ENCODE results near the gene CCDC88C. TPM values are rescaled to one million over a fixed set of nuclear protein-coding genes. Genes with fewer than 3 reads are reported as not detected.

Gene CCDC88C
- total RNA-seq, 1 donor from 2014 or later = 8.2 TPM

GRCh38 chr14:91311284-91311662, 106.3 kb downstream of the CCDC88C start:
- DNase-seq (ENCODE audit: low read depth) = no peak

GRCh38 chr14:91310606-91311283, 106.9 kb downstream of the CCDC88C start:
- no peak for DNase-seq (ENCODE audit: low read depth)

GRCh38 chr14:91309756-91310280, 107.8 kb downstream of the CCDC88C start:
- no peak for DNase-seq (ENCODE audit: low read depth)

- DNase-seq (ENCODE audit: low read depth) = no peak
These were observed 109.3 kb downstream of the CCDC88C start for GRCh38 chr14:91308337-91308736.

GRCh38 chr14:91307652-91308051, 110.0 kb downstream of the CCDC88C start:
- DNase-seq (ENCODE audit: low read depth) = no peak

- DNase-seq (ENCODE audit: low read depth) = no peak
These were observed 110.6 kb downstream of the CCDC88C start for GRCh38 chr14:91307046-91307445.

- no peak for DNase-seq (ENCODE audit: low read depth)
These were observed 111.1 kb downstream of the CCDC88C start for GRCh38 chr14:91306547-91306946.

- no peak for DNase-seq (ENCODE audit: low read depth)
These were observed 111.8 kb downstream of the CCDC88C start for GRCh38 chr14:91305650-91306431.

- no peak for DNase-seq (ENCODE audit: low read depth)
These were observed 113.7 kb downstream of the CCDC88C start for GRCh38 chr14:91303924-91304229.

GRCh38 chr14:91303091-91303923, 114.3 kb downstream of the CCDC88C start:
- DNase-seq (ENCODE audit: low read depth) = no peak

GRCh38 chr14:91302391-91302790, 115.2 kb downstream of the CCDC88C start:
- DNase-seq (ENCODE audit: low read depth) = no peak

GRCh38 chr14:91300957-91301356, 116.7 kb downstream of the CCDC88C start:
- no peak for DNase-seq (ENCODE audit: low read depth)

- DNase-seq (ENCODE audit: low read depth) = no peak
These were observed 117.2 kb downstream of the CCDC88C start for GRCh38 chr14:91300283-91300895.

GRCh38 chr14:91299121-91300115, 118.2 kb downstream of the CCDC88C start:
- no peak for DNase-seq (ENCODE audit: low read depth)

GRCh38 chr14:91298576-91298975, 119.0 kb downstream of the CCDC88C start:
- no peak for DNase-seq (ENCODE audit: low read depth)

GRCh38 chr14:91297081-91297711, 120.4 kb downstream of the CCDC88C start:
- DNase-seq (ENCODE audit: low read depth) = no peak

GRCh38 chr14:91295851-91296796, 121.5 kb downstream of the CCDC88C start:
- no peak for DNase-seq (ENCODE audit: low read depth)

GRCh38 chr14:91295276-91295845, 122.3 kb downstream of the CCDC88C start:
- DNase-seq (ENCODE audit: low read depth) = no peak

GRCh38 chr14:91294153-91294552, 123.5 kb downstream of the CCDC88C start:
- no peak for DNase-seq (ENCODE audit: low read depth)
